ENCODE data around the gene CA7.

DNA sequence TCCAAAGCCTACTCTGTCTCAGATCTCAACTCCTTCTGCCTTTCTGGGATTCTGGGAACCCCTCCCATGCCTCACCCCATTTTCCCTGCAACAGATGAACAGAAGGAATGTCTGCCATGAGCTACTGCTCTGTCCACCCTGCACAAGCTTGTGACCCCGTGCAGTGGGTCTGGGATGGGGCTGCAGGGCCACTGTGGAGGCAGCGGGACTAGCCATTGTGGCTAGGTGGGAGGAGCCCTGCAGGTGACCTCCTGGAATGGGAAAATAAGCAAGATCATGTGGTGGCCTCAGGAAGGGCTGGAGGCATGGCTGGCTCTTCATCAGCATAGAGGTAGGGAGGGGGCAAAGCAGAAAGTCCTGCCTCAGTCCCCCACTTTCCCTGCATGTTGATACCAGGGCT is 49.8 kb downstream of the CA7 start:
- TF ChIP-seq, protein P1, sequence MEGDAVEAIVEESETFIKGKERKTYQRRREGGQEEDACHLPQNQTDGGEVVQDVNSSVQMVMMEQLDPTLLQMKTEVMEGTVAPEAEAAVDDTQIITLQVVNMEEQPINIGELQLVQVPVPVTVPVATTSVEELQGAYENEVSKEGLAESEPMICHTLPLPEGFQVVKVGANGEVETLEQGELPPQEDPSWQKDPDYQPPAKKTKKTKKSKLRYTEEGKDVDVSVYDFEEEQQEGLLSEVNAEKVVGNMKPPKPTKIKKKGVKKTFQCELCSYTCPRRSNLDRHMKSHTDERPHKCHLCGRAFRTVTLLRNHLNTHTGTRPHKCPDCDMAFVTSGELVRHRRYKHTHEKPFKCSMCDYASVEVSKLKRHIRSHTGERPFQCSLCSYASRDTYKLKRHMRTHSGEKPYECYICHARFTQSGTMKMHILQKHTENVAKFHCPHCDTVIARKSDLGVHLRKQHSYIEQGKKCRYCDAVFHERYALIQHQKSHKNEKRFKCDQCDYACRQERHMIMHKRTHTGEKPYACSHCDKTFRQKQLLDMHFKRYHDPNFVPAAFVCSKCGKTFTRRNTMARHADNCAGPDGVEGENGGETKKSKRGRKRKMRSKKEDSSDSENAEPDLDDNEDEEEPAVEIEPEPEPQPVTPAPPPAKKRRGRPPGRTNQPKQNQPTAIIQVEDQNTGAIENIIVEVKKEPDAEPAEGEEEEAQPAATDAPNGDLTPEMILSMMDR (IDR thresholded peaks at IDR 0.05; ENCODE audit: low read depth, low read length, missing input control), result no peak
- no peak for TF ChIP-seq RAD21 (IDR thresholded peaks at IDR 0.05)
- TF ChIP-seq GABPA (IDR thresholded peaks at IDR 0.05 in 1 of 2, conservative IDR thresholded peaks at IDR 0.05 in 1 of 2), result no peak
- TF ChIP-seq YY1 (IDR thresholded peaks at IDR 0.05), result no peak
- no peak for TF ChIP-seq HNF4A (conservative IDR thresholded peaks at IDR 0.05)
- TF ChIP-seq TAF1 (conservative IDR thresholded peaks at IDR 0.05), result no peak
- TF ChIP-seq FOXA1 (IDR thresholded peaks at IDR 0.05), result no peak
- TF ChIP-seq, protein P2, sequence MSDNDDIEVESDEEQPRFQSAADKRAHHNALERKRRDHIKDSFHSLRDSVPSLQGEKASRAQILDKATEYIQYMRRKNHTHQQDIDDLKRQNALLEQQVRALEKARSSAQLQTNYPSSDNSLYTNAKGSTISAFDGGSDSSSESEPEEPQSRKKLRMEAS (IDR thresholded peaks at IDR 0.05), result no peak
